ENCODE results near the gene MBNL3. TPM values are rescaled to one million over a fixed set of nuclear protein-coding genes. Genes with fewer than 3 reads are reported as not detected.

Gene MBNL3
- total RNA-seq, 6 donors from 2014 or later = 4.1 to 23.3 (median 17.4) TPM

GRCh38 chrX:132472397-132472796, 16.4 kb downstream of the MBNL3 start:
- Histone ChIP-seq H3K27me3 (no peaks in the 10 kb centered on the region), H3K4me3 (no peak overlapping the region), H3K27ac (no peak overlapping the region), H3K4me1 (peaks cover 0 to 5% (median 0%) of the 10 kb centered on the region in 4 donors), H3K36me3 (no peaks in the 10 kb centered on the region), H3K9me3 (no peaks in the 10 kb centered on the region)
- ATAC-seq (ENCODE audit: low FRiP score in 2 of 2) (no peak), DNase-seq (no peak)
- TF ChIP-seq CTCF (IDR thresholded peaks at IDR 0.05) = no peak
- no peak for TF ChIP-seq POLR2A (IDR thresholded peaks at IDR 0.05)
- no peak for TF ChIP-seq EP300 (IDR thresholded peaks at IDR 0.05)
- TF ChIP-seq POLR2AphosphoS5 (IDR thresholded peaks at IDR 0.05) = no peak
- 31 to 79% methylated on average over 1 of the region's 1 CpG for WGBS, 2 donors

- Histone ChIP-seq H3K4me1 (peaks cover 0 to 5% (median 0%) of the 10 kb centered on the region in 4 donors), H3K27ac (no peak overlapping the region), H3K27me3 (no peaks in the 10 kb centered on the region), H3K36me3 (no peaks in the 10 kb centered on the region), H3K4me3 (no peak overlapping the region), H3K9me3 (no peaks in the 10 kb centered on the region)
- WGBS, 2 donors = 71 to 76% methylated on average over 2 of the region's 2 CpGs
- no peak for TF ChIP-seq EP300 (IDR thresholded peaks at IDR 0.05)
- TF ChIP-seq POLR2AphosphoS5 (IDR thresholded peaks at IDR 0.05) = no peak
- no peak for TF ChIP-seq POLR2A (IDR thresholded peaks at IDR 0.05)
- no peak for TF ChIP-seq CTCF (IDR thresholded peaks at IDR 0.05)
- DNase-seq = no peak
- ATAC-seq (ENCODE audit: low FRiP score in 2 of 2) = no peak
Observed at GRCh38 chrX:132470831-132471230, 18.0 kb downstream of the MBNL3 start.

- ATAC-seq (ENCODE audit: low FRiP score in 2 of 2) (no peak), DNase-seq (no peak)
- no peak overlapping the region for H3K27ac ChIP-seq
- 64 to 96% methylated on average over 1 of the region's 1 CpG for WGBS, 2 donors
- no peak for TF ChIP-seq CTCF (IDR thresholded peaks at IDR 0.05)
- no peak for TF ChIP-seq EP300 (IDR thresholded peaks at IDR 0.05)
- no peak for TF ChIP-seq POLR2AphosphoS5 (IDR thresholded peaks at IDR 0.05)
- TF ChIP-seq POLR2A (IDR thresholded peaks at IDR 0.05) = no peak
- H3K27me3 ChIP-seq = no peaks in the 10 kb centered on the region
- no peak overlapping the region for H3K4me3 ChIP-seq
- peaks cover 0 to 5% (median 0%) of the 10 kb centered on the region in 4 donors for H3K4me1 ChIP-seq
- H3K36me3 ChIP-seq = no peaks in the 10 kb centered on the region
- no peaks in the 10 kb centered on the region for H3K9me3 ChIP-seq
Observed at GRCh38 chrX:132470179-132470578, 18.7 kb downstream of the MBNL3 start.

GRCh38 chrX:132468454-132468853, 20.4 kb downstream of the MBNL3 start:
- H3K36me3 ChIP-seq = no peaks in the 10 kb centered on the region
- no peak for TF ChIP-seq CTCF (IDR thresholded peaks at IDR 0.05)
- no peak for TF ChIP-seq POLR2A (IDR thresholded peaks at IDR 0.05)
- no peak for TF ChIP-seq POLR2AphosphoS5 (IDR thresholded peaks at IDR 0.05)
- TF ChIP-seq EP300 (IDR thresholded peaks at IDR 0.05) = no peak
- H3K4me1 ChIP-seq = no peaks in the 10 kb centered on the region
- DNase-seq (no peak), ATAC-seq (ENCODE audit: low FRiP score in 2 of 2) (no peak)
- no peak overlapping the region for H3K27ac ChIP-seq
- peaks cover 0 to 3% (median 0%) of the 10 kb centered on the region in 4 donors for H3K9me3 ChIP-seq
- 73 to 87% methylated on average over 3 of the region's 3 CpGs for WGBS, 2 donors
- H3K27me3 ChIP-seq = no peaks in the 10 kb centered on the region
- no peak overlapping the region for H3K4me3 ChIP-seq

- Histone ChIP-seq H3K9me3 (peaks cover 0 to 4% (median 0%) of the 10 kb centered on the region in 4 donors), H3K4me1 (no peaks in the 10 kb centered on the region), H3K27me3 (no peaks in the 10 kb centered on the region), H3K4me3 (no peak overlapping the region), H3K27ac (no peak overlapping the region), H3K36me3 (no peaks in the 10 kb centered on the region)
- DNase-seq = no peak
- ATAC-seq (ENCODE audit: low FRiP score in 2 of 2) = no peak
- TF ChIP-seq CTCF (IDR thresholded peaks at IDR 0.05) (no peak), POLR2A (IDR thresholded peaks at IDR 0.05) (no peak), EP300 (IDR thresholded peaks at IDR 0.05) (no peak), POLR2AphosphoS5 (IDR thresholded peaks at IDR 0.05) (no peak)
- 71 to 88% methylated on average over 3 of the region's 3 CpGs for WGBS, 2 donors
Observed at GRCh38 chrX:132467989-132468388, 20.8 kb downstream of the MBNL3 start.
